Uterus (tissue), 4 donors: ENCODE results near the gene KIF15. TPM values are rescaled to one million over a fixed set of nuclear protein-coding genes. Genes with fewer than 3 reads are reported as not detected.
"Not testable (repeated sequence)": the region's sequence is repeated elsewhere in the genome, so short reads cannot be mapped to it uniquely, and the experiment has no call there.

Experiments used
- DNase-seq, 2 donors: peaks; one replicate each; pipeline ENCODE4 v3.0.0-alpha.2; 2019 to 2020
- H3K27ac ChIP-seq, 2 donors: fragments of 200-600 bp; sonication (generic); 1 replicate in 1 of 2; 2 replicates in 1 of 2; pipeline ENCODE4 v1.5.1; 2016 to 2018
- H3K27me3 ChIP-seq, 2 donors: fragments of 200-600 bp; sonication (generic); one replicate each; pipeline ENCODE4 v1.5.1; 2018 to 2019; ENCODE audit warnings: control low read depth in 1 of 2
- H3K36me3 ChIP-seq, 2 donors: fragments of 200-600 bp; sonication (generic); one replicate each; pipeline ENCODE4 v1.5.1; 2019; ENCODE audit warnings: control low read depth in 1 of 2
- H3K4me1 ChIP-seq, 2 donors: fragments of 200-600 bp; sonication (generic); one replicate each; pipeline ENCODE4 v1.5.1; 2018 to 2019; ENCODE audit warnings: control low read depth in 1 of 2
- H3K4me3 ChIP-seq, 2 donors: fragments of 200-600 bp; sonication (generic); 1 replicate in 1 of 2; 2 replicates in 1 of 2; pipeline ENCODE4 v1.5.1; 2018 to 2019; ENCODE audit warnings: mild to moderate bottlenecking in 1 of 2
- H3K9me3 ChIP-seq, 2 donors: fragments of 200-600 bp; sonication (generic); one replicate each; pipeline ENCODE4 v1.5.1; 2019; ENCODE audit warnings: control low read depth in 1 of 2
- POLR2A ChIP-seq, 2 donors: fragments of 450-650 bp; IDR thresholded peaks; one replicate each; pipeline ENCODE4 v1.6.1; 2016; ENCODE audit warnings: antibody characterized with exemption in 2 of 2, mild to moderate bottlenecking in 1 of 2, moderate library complexity in 1 of 2
- intact Hi-C: fragments of 100-400 bp; cut with DNase I; formaldehyde crosslinking; loops from one replicate; pipeline ENCODE4 v1.15.1; 2023; ENCODE audit warnings: low total_unique reads
- total RNA-seq, 4 donors: library from RNA; depleted of rRNA in 3 of 4; stranded (reverse); fragments of >200 nt in 3 of 4; gene quantifications; one replicate each; pipeline versions ENCODE4 v1.1.0 to v1.2.4, GENCODE V29; 2014 to 2023
- TF ChIP-seq, protein P1 (sequence below), 4 experiments: fragments of 200-600 bp in 2 of 4; fragments of 450-650 bp in 2 of 4; sonication (generic) in 2 of 4; IDR thresholded peaks; one replicate each; pipeline ENCODE4 v1.5.1; 2016 to 2019; ENCODE audit warnings: antibody characterized with exemption in 4 of 4, mild to moderate bottlenecking in 2 of 4, moderate library complexity in 1 of 4
- donor health status: DM: yes; HTN: yes; CAD: no.

Gene KIF15
- total RNA-seq, 4 donors from 2014 or later: 0.51 to 14.7 (median 2.0) TPM

- no peaks in the 10 kb centered on the region for H3K4me1 ChIP-seq
- H3K27me3 ChIP-seq: no peaks in the 10 kb centered on the region
- no peak overlapping the region for H3K4me3 ChIP-seq
- TF ChIP-seq POLR2A (IDR thresholded peaks at IDR 0.05): no peak
- TF ChIP-seq, protein P1, sequence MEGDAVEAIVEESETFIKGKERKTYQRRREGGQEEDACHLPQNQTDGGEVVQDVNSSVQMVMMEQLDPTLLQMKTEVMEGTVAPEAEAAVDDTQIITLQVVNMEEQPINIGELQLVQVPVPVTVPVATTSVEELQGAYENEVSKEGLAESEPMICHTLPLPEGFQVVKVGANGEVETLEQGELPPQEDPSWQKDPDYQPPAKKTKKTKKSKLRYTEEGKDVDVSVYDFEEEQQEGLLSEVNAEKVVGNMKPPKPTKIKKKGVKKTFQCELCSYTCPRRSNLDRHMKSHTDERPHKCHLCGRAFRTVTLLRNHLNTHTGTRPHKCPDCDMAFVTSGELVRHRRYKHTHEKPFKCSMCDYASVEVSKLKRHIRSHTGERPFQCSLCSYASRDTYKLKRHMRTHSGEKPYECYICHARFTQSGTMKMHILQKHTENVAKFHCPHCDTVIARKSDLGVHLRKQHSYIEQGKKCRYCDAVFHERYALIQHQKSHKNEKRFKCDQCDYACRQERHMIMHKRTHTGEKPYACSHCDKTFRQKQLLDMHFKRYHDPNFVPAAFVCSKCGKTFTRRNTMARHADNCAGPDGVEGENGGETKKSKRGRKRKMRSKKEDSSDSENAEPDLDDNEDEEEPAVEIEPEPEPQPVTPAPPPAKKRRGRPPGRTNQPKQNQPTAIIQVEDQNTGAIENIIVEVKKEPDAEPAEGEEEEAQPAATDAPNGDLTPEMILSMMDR (IDR thresholded peaks at IDR 0.05): no peak
- H3K27ac ChIP-seq: no peak overlapping the region
- H3K9me3 ChIP-seq: no peaks in the 10 kb centered on the region
- intact Hi-C loops: no loop called here
- no peaks in the 10 kb centered on the region for H3K36me3 ChIP-seq
- DNase-seq: no peak
Observed at GRCh38 chr3:44795197-44795596, 33.6 kb downstream of the KIF15 start.

GRCh38 chr3:44802011-44802410 is 40.4 kb downstream of the KIF15 start:
- no peaks in the 10 kb centered on the region for H3K27me3 ChIP-seq

GRCh38 chr3:44803298-44803697 is 41.7 kb downstream of the KIF15 start:
- intact Hi-C loops: no loop called here
- DNase-seq: no peak

More at GRCh38 chr3:44802011-44802410, 40.4 kb downstream of the KIF15 start:
- TF ChIP-seq, protein P1 (IDR thresholded peaks at IDR 0.05): no peak
- no peak for TF ChIP-seq POLR2A (IDR thresholded peaks at IDR 0.05)
- no peak overlapping the region for H3K27ac ChIP-seq
- intact Hi-C loops: no loop called here
- no peak for DNase-seq
- H3K4me1 ChIP-seq: no peaks in the 10 kb centered on the region
- H3K9me3 ChIP-seq: no peaks in the 10 kb centered on the region
- H3K4me3 ChIP-seq: no peak overlapping the region
- no peaks in the 10 kb centered on the region for H3K36me3 ChIP-seq

DNA sequence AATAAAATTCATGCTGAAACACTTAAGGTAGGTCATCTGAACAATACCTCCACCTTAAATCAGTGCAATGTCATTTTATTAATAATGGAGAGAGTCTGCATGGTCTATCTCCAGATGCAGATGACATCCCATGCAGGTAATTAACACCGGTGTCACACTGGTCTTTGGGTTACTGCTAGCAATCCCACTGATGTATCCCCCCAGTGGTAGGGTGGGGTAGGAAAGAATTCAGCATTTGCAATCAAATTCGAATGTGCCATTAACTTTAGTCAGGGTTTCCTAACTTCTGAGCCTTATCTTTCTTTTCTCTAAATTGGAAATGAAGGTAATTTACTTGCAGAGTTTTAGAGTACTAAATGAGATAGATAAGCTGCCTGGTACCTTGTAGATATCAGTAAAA is 44.4 kb downstream of the KIF15 start:
- Histone ChIP-seq H3K27ac (no peak overlapping the region), H3K36me3 (no peaks in the 10 kb centered on the region), H3K4me3 (no peak overlapping the region), H3K4me1 (no peaks in the 10 kb centered on the region), H3K9me3 (no peaks in the 10 kb centered on the region), H3K27me3 (no peaks in the 10 kb centered on the region)
- intact Hi-C loops: no loop called here
- no peak for TF ChIP-seq POLR2A (IDR thresholded peaks at IDR 0.05)
- TF ChIP-seq, protein P1 (IDR thresholded peaks at IDR 0.05): no peak
- no peak for DNase-seq

More at GRCh38 chr3:44803298-44803697, 41.7 kb downstream of the KIF15 start:
- H3K27ac ChIP-seq: no peak overlapping the region
- no peaks in the 10 kb centered on the region for H3K27me3 ChIP-seq
- H3K9me3 ChIP-seq: no peaks in the 10 kb centered on the region
- TF ChIP-seq POLR2A (IDR thresholded peaks at IDR 0.05): no peak
- TF ChIP-seq, protein P1 (IDR thresholded peaks at IDR 0.05): no peak
- no peak overlapping the region for H3K4me3 ChIP-seq
- H3K4me1 ChIP-seq: no peaks in the 10 kb centered on the region
- no peaks in the 10 kb centered on the region for H3K36me3 ChIP-seq

DNA sequence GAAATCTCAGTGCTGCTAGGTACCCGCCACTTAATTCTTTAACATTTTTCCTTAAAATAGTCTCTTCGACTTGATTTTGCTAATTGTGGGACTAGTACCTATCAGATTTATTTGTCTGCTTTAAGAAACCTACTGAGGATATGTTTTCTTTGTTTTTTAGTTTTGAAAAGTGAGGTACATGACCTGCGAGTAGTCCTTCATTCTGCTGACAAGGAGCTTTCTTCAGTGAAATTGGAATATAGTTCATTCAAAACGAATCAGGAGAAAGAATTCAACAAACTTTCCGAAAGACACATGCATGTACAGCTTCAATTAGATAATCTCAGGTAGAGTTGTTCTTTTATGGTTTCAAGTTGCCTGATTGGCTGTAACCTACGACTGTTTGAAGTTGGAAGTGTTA is 53.2 kb downstream of the KIF15 start:
- Histone ChIP-seq H3K4me1 (no peaks in the 10 kb centered on the region), H3K36me3 (no peaks in the 10 kb centered on the region), H3K4me3 (no peak overlapping the region), H3K27me3 (no peaks in the 10 kb centered on the region), H3K27ac (no peak overlapping the region), H3K9me3 (no peaks in the 10 kb centered on the region)
- DNase-seq: no peak
- intact Hi-C loops: no loop called here
- TF ChIP-seq POLR2A (IDR thresholded peaks at IDR 0.05): no peak
- TF ChIP-seq, protein P1 (IDR thresholded peaks at IDR 0.05): no peak

GRCh38 chr3:44816334-44816733 is 54.7 kb downstream of the KIF15 start:
- H3K4me3 ChIP-seq, H3K4me1 ChIP-seq, H3K36me3 ChIP-seq, intact Hi-C loops, DNase-seq, H3K27ac ChIP-seq, H3K9me3 ChIP-seq, H3K27me3 ChIP-seq: not testable (repeated sequence)

DNA sequence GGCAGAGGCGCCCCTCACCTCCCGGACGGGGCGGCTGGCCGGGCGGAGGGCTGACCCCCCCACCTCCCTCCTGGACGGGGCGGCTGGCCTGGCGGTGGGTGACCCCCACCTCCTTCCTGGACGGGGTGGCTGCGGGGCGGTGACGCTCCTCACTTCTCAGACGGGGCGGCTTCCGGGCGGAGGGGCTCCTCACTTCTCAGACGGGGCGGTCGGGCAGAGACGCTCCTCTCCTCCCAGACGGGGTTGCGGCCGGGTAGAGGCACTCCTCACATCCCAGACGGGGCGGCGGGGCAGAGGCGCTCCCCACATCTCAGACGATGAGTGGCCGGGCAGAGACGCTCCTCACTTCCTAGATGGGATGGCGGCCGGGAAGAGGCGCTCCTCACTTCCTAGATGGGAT is 59.6 kb downstream of the KIF15 start:
- H3K9me3 ChIP-seq, H3K4me1 ChIP-seq, intact Hi-C loops, H3K4me3 ChIP-seq, H3K27ac ChIP-seq, DNase-seq, H3K27me3 ChIP-seq, H3K36me3 ChIP-seq: not testable (repeated sequence)
